Epithelial cell of esophagus (primary cell): ENCODE measurements around the gene UROS.

ENCODE experiments used
- DNase-seq: peaks from one replicate; pipeline ENCODE4 v3.0.0; 2010; ENCODE audit warnings: low read depth
- H3K4me3 ChIP-seq: 2 replicates; pipeline ENCODE4 v1.5.1; 2011; ENCODE audit warnings: mild to moderate bottlenecking, low read length, control low read depth
- CTCF ChIP-seq: IDR thresholded peaks from 2 replicates; pipeline ENCODE4 v1.5.1; 2011; ENCODE audit warnings: low read depth, mild to moderate bottlenecking, low read length, control low read depth, inconsistent platforms; ENCODE audit not compliant: insufficient read depth; ENCODE audit errors: missing control alignments

The UROS gene

GRCh38 chr10:125777806-125778205 is 45.3 kb downstream of the UROS start:
- no peak for DNase-seq
- TF ChIP-seq CTCF = no peak
- no peak overlapping the region for H3K4me3 ChIP-seq

- H3K4me3 ChIP-seq = no peak within 1 kb of the TSS
- no peak for DNase-seq
- TF ChIP-seq CTCF = no peak
Measured at GRCh38 chr10:125775491-125776106, 47.5 kb downstream of the UROS start, which contains the start of gene MMP21. TSS of gene MMP21 (minus strand) at chr10:125775821. CDS start at chr10:125775821, 0 bp downstream.

- no peak overlapping the region for H3K4me3 ChIP-seq
- DNase-seq = no peak
- TF ChIP-seq CTCF = no peak
Measured at GRCh38 chr10:125774581-125775191, 48.4 kb downstream of the UROS start.

GRCh38 chr10:125773687-125774543 is 49.1 kb downstream of the UROS start:
- DNase-seq = no peak
- no peak for TF ChIP-seq CTCF
- H3K4me3 ChIP-seq = no peak overlapping the region

- H3K4me3 ChIP-seq = no peak overlapping the region
- no peak for DNase-seq
- TF ChIP-seq CTCF = no peak
Measured at GRCh38 chr10:125772864-125773180, 50.2 kb downstream of the UROS start.

- H3K4me3 ChIP-seq = no peak overlapping the region
- TF ChIP-seq CTCF = no peak
- DNase-seq = no peak
Measured at GRCh38 chr10:125772112-125772863, 50.8 kb downstream of the UROS start.
